ENCODE results near the gene SOHLH2. TPM values are rescaled to one million over a fixed set of nuclear protein-coding genes. Genes with fewer than 3 reads are reported as not detected.

The SOHLH2 gene
- total RNA-seq, 2 experiments from 2014 or later: not detected

Other genes with a start within 250 kb of the SOHLH2 start
- gene DCLK1, start 83.2 kb downstream of the SOHLH2 start, total RNA-seq: not detected
- under 1 TPM; 0.13 to 0.25 TPM for gene CCDC169, start 83.3 kb upstream of the SOHLH2 start, total RNA-seq
- 10 to 100 TPM; 23.6 to 24.0 TPM for gene SPART, start 131.8 kb upstream of the SOHLH2 start, total RNA-seq
- gene CCNA1, start 217.9 kb upstream of the SOHLH2 start, total RNA-seq: 1 to 10 TPM; 3.5 to 3.8 TPM

All from activated CD4-positive, alpha-beta memory T cell treated with anti-CD3 and anti-CD28 coated beads, Interleukin-2, amount 10 ng/mL, durations not matched to agents 7 days and 5 days (primary cell).